Neuronal stem cell (in vitro differentiated cells): ENCODE data around the gene TSHZ2.

Experiments used
- DNase-seq: peaks from one replicate; pipeline ENCODE4 v3.0.0-alpha.2; 2013; ENCODE audit warnings: low spot score
- H2AFZ ChIP-seq: one replicate; pipeline ENCODE4 v1.6.1; 2013; ENCODE audit warnings: mild to moderate bottlenecking, low read length, inconsistent platforms
- H2AK5ac ChIP-seq: 2 replicates; pipeline ENCODE4 v1.6.1; 2013; ENCODE audit warnings: low read depth, mild to moderate bottlenecking, inconsistent platforms, low read length, moderate library complexity, mixed read lengths
- H2BK120ac ChIP-seq: 2 replicates; pipeline ENCODE4 v1.6.1; 2013; ENCODE audit warnings: low read depth, mild to moderate bottlenecking, inconsistent platforms, low read length, moderate library complexity, mixed read lengths
- H2BK12ac ChIP-seq: one replicate; pipeline ENCODE4 v1.6.1; 2013; ENCODE audit warnings: low read length, inconsistent platforms
- H2BK15ac ChIP-seq: 2 replicates; pipeline ENCODE4 v1.6.1; 2013; ENCODE audit warnings: mild to moderate bottlenecking, low read length, inconsistent platforms, mixed read lengths
- H2BK5ac ChIP-seq: one replicate; pipeline ENCODE4 v1.6.1; 2013; ENCODE audit warnings: inconsistent platforms, mild to moderate bottlenecking, low read length, moderate library complexity
- H3K14ac ChIP-seq: one replicate; pipeline ENCODE4 v1.6.1; 2013; ENCODE audit warnings: low read length, inconsistent platforms
- H3K18ac ChIP-seq: 2 replicates; pipeline ENCODE4 v1.6.1; 2013; ENCODE audit warnings: low read length, inconsistent platforms
- H3K23ac ChIP-seq: 2 replicates; pipeline ENCODE4 v1.6.1; 2013; ENCODE audit warnings: low read depth, mild to moderate bottlenecking, mixed read lengths, low read length, inconsistent platforms; ENCODE audit not compliant: poor library complexity
- H3K27ac ChIP-seq: replicated peaks from 3 replicates; pipeline ENCODE4 v1.5.1; 2013; ENCODE audit warnings: low read length, inconsistent platforms
- H3K27me3 ChIP-seq, 3 experiments: 2 replicates each; pipeline ENCODE4 v1.6.1; 2013; ENCODE audit warnings: low read length in 3 of 3, mild to moderate bottlenecking in 2 of 3, inconsistent platforms in 1 of 3, low read depth in 1 of 3, mixed read lengths in 1 of 3, moderate library complexity in 1 of 3; ENCODE audit not compliant: control insufficient read depth in 3 of 3, insufficient read depth in 3 of 3
- H3K36me3 ChIP-seq, 2 donors: replicated peaks in 1 of 2; 2 replicates each; pipeline ENCODE4 v1.6.1; 2013; ENCODE audit warnings: low read length in 2 of 2; ENCODE audit not compliant: control insufficient read depth in 2 of 2, insufficient read depth in 2 of 2
- H3K4ac ChIP-seq: 2 replicates; pipeline ENCODE4 v1.6.1; 2013; ENCODE audit warnings: inconsistent platforms, mild to moderate bottlenecking, low read length, moderate library complexity
- H3K4me1 ChIP-seq, 2 donors: 1 replicate in 1 of 2; 2 replicates in 1 of 2; pipeline ENCODE4 v1.6.1; 2013; ENCODE audit warnings: low read length in 2 of 2, low read depth in 1 of 2; ENCODE audit not compliant: control insufficient read depth in 2 of 2, insufficient read depth in 1 of 2
- H3K4me2 ChIP-seq: one replicate; pipeline ENCODE4 v1.6.1; 2013; ENCODE audit warnings: mild to moderate bottlenecking, low read length, inconsistent platforms; ENCODE audit not compliant: insufficient read depth, poor library complexity, severe bottlenecking
- H3K4me3 ChIP-seq, 2 donors: 2 replicates each; pipeline ENCODE4 v1.5.1; 2013; ENCODE audit warnings: low read length in 2 of 2, mild to moderate bottlenecking in 2 of 2, inconsistent platforms in 1 of 2, moderate library complexity in 1 of 2
- H3K79me1 ChIP-seq: one replicate; pipeline ENCODE4 v1.6.1; 2013; ENCODE audit warnings: low read depth, mild to moderate bottlenecking, inconsistent platforms, low read length, moderate library complexity
- H3K9ac ChIP-seq: one replicate; pipeline ENCODE4 v1.6.1; 2013; ENCODE audit warnings: mild to moderate bottlenecking, low read depth, low read length, inconsistent platforms; ENCODE audit not compliant: poor library complexity
- H3K9me3 ChIP-seq, 2 donors: replicated peaks in 1 of 2; 2 replicates each; pipeline versions ENCODE3 to v1.6.1; 2013; ENCODE audit warnings: low read length in 2 of 2, mild to moderate bottlenecking in 2 of 2, inconsistent platforms in 1 of 2, low read depth in 1 of 2, mixed read lengths in 1 of 2, moderate library complexity in 1 of 2; ENCODE audit not compliant: control insufficient read depth in 2 of 2, insufficient read depth in 1 of 2
- H4K8ac ChIP-seq: one replicate; pipeline ENCODE4 v1.6.1; 2013; ENCODE audit warnings: low read depth, mild to moderate bottlenecking, inconsistent platforms, low read length, moderate library complexity
- H4K91ac ChIP-seq: one replicate; pipeline ENCODE4 v1.6.1; 2013; ENCODE audit warnings: low read length, low read depth, mild to moderate bottlenecking, inconsistent platforms; ENCODE audit not compliant: poor library complexity
- WGBS, 2 donors: extraction: QIAGEN DNeasy Blood & Tissue Kit; methylation state at CpG; one replicate each; pipeline ENCODE4 v1.1.7; 2013; ENCODE audit warnings: missing lambda C conversion rate in 2 of 2, mixed read lengths in 1 of 2; ENCODE audit not compliant: insufficient read length in 2 of 2, insufficient replicate concordance in 1 of 2; ENCODE audit errors: extremely low coverage in 2 of 2; 5-methylcytosine and 5-hydroxymethylcytosine counted together

The TSHZ2 gene

GRCh38 chr20:53258741-53259140, 286.6 kb downstream of the TSHZ2 start:
- Histone ChIP-seq H3K23ac (no peak overlapping the region), H3K4me1 (no peaks in the 10 kb centered on the region), H3K27me3 (no peaks in the 10 kb centered on the region), H2BK15ac (no peak overlapping the region), H3K79me1 (no peaks in the 10 kb centered on the region), H4K91ac (no peak overlapping the region), H2AFZ (no peak overlapping the region), H2BK120ac (no peak overlapping the region), H4K8ac (no peak overlapping the region), H2BK5ac (no peak overlapping the region), H3K18ac (no peak overlapping the region), H3K27ac (no peak overlapping the region), H3K9ac (no peak overlapping the region), H3K36me3 (peaks cover 0 to 1% of the 10 kb centered on the region in 2 donors), H3K4ac (no peak overlapping the region), H2BK12ac (no peak overlapping the region), H3K9me3 (peaks cover 3 to 6% of the 10 kb centered on the region in 2 donors), H3K4me3 (no peak overlapping the region), H3K14ac (no peak overlapping the region), H3K4me2 (no peak overlapping the region), H2AK5ac (no peak overlapping the region)
- WGBS, 2 donors = no CpG with 5 or more reads among the region's 6 CpGs
- DNase-seq = no peak

GRCh38 chr20:53260168-53260567, 288.0 kb downstream of the TSHZ2 start:
- no peak for DNase-seq
- H2BK5ac ChIP-seq = no peak overlapping the region
- no peak overlapping the region for H3K18ac ChIP-seq
- no peak overlapping the region for H2AK5ac ChIP-seq
- H2AFZ ChIP-seq = no peak overlapping the region
- no peak overlapping the region for H4K8ac ChIP-seq
- H2BK15ac ChIP-seq = no peak overlapping the region
- H3K4me2 ChIP-seq = no peak overlapping the region
- H3K9ac ChIP-seq = no peak overlapping the region
- no peak overlapping the region for H3K27ac ChIP-seq
- no peak overlapping the region for H2BK12ac ChIP-seq
- H3K14ac ChIP-seq = no peak overlapping the region
- H3K9me3 ChIP-seq = peaks cover 0 to 1% of the 10 kb centered on the region in 2 donors
- WGBS, 2 donors = no CpG with 5 or more reads among the region's 3 CpGs
- H3K79me1 ChIP-seq = no peaks in the 10 kb centered on the region
- no peak overlapping the region for H2BK120ac ChIP-seq
- H4K91ac ChIP-seq = no peak overlapping the region
- no peak overlapping the region for H3K4ac ChIP-seq
- peaks cover 0 to 1% of the 10 kb centered on the region in 2 donors for H3K36me3 ChIP-seq
- H3K27me3 ChIP-seq = no peaks in the 10 kb centered on the region
- H3K4me1 ChIP-seq = peaks cover 0 to 2% of the 10 kb centered on the region in 2 donors
- no peak overlapping the region for H3K23ac ChIP-seq
- H3K4me3 ChIP-seq = no peak overlapping the region

- H2BK5ac ChIP-seq = no peak overlapping the region
- no peak overlapping the region for H4K91ac ChIP-seq
- peaks cover 0 to 5% of the 10 kb centered on the region in 2 donors for H3K4me1 ChIP-seq
- H3K36me3 ChIP-seq = peaks cover 0 to 1% of the 10 kb centered on the region in 2 donors
- H3K14ac ChIP-seq = no peak overlapping the region
- H4K8ac ChIP-seq = no peak overlapping the region
- no peak for DNase-seq
- H3K79me1 ChIP-seq = no peaks in the 10 kb centered on the region
- no peak overlapping the region for H3K4me2 ChIP-seq
- no peak overlapping the region for H3K23ac ChIP-seq
- H3K4me3 ChIP-seq = no peak overlapping the region
- H2BK15ac ChIP-seq = no peak overlapping the region
- WGBS, 2 donors = no CpG with 5 or more reads among the region's 2 CpGs
- no peak overlapping the region for H3K18ac ChIP-seq
- no peak overlapping the region for H2BK12ac ChIP-seq
- H3K9me3 ChIP-seq = peaks cover 0 to 1% of the 10 kb centered on the region in 2 donors
- no peak overlapping the region for H3K9ac ChIP-seq
- H3K27me3 ChIP-seq = no peaks in the 10 kb centered on the region
- H2AK5ac ChIP-seq = no peak overlapping the region
- no peak overlapping the region for H2BK120ac ChIP-seq
- H2AFZ ChIP-seq = no peak overlapping the region
- no peak overlapping the region for H3K27ac ChIP-seq
- H3K4ac ChIP-seq = no peak overlapping the region
These were observed 288.4 kb downstream of the TSHZ2 start for GRCh38 chr20:53260591-53260990.

- H2BK12ac ChIP-seq = no peak overlapping the region
- H3K27ac ChIP-seq = no peak overlapping the region
- WGBS, 2 donors = no CpG with 5 or more reads among the region's 7 CpGs
- H3K4me2 ChIP-seq = no peak overlapping the region
- peaks cover 0 to 1% of the 10 kb centered on the region in 2 donors for H3K9me3 ChIP-seq
- no peak overlapping the region for H3K4me3 ChIP-seq
- peaks cover 2% of the 10 kb centered on the region for H3K79me1 ChIP-seq
- H2BK15ac ChIP-seq = no peak overlapping the region
- H2AK5ac ChIP-seq = no peak overlapping the region
- no peak overlapping the region for H4K8ac ChIP-seq
- no peak overlapping the region for H3K14ac ChIP-seq
- no peak overlapping the region for H2AFZ ChIP-seq
- no peak overlapping the region for H3K9ac ChIP-seq
- H3K36me3 ChIP-seq = no peaks in the 10 kb centered on the region
- no peak overlapping the region for H3K18ac ChIP-seq
- H4K91ac ChIP-seq = no peak overlapping the region
- DNase-seq = no peak
- H2BK120ac ChIP-seq = no peak overlapping the region
- H3K23ac ChIP-seq = no peak overlapping the region
- H3K4ac ChIP-seq = no peak overlapping the region
- no peaks in the 10 kb centered on the region for H3K27me3 ChIP-seq
- H3K4me1 ChIP-seq = peaks cover 0 to 5% of the 10 kb centered on the region in 2 donors
- H2BK5ac ChIP-seq = no peak overlapping the region
These were observed 290.2 kb downstream of the TSHZ2 start for GRCh38 chr20:53262365-53262764.
